Left renal cortex interstitium (tissue), 4 donors: ENCODE measurements around the gene POU2F3. TPM values are rescaled to one million over a fixed set of nuclear protein-coding genes. Genes with fewer than 3 reads are reported as not detected.

ENCODE experiments used
- DNase-seq, 4 donors: peaks; one replicate each; pipeline ENCODE4 v3.0.0-alpha.2; 2013; ENCODE audit warnings: low read depth in 4 of 4, low spot score in 2 of 4, missing footprints in 1 of 4
- polyA plus RNA-seq, 4 donors: library from polyadenylated mRNA; unstranded; fragments of 120-200 nt; gene quantifications; one replicate each; pipeline ENCODE4 v1.2.1, GENCODE V29; 2013; ENCODE audit not compliant: insufficient read length in 4 of 4

POU2F3 gene
- polyA plus RNA-seq, 4 donors: 0.41 to 1.6 (median 0.69) TPM

DNA sequence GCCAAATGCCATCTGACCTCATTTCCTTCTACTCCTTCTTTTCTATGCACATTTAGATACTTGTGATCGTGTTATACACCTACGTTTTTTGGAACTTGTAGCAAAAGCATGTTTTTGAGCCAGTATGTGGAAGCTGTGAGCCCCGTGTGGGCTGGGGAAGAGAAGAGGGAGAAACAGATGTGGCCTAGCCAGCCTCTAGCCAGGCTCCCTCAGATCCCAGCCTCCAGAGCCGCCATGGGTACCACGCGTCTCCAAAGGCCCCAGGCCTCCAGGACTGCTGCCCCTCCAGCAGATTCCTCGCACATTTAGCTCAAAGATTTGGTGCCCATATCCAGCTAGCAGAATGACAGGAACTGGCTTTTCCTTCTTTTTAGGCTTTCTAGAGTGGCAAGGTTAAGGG, 68.1 kb downstream of the POU2F3 start:
- DNase-seq: no peak

DNA sequence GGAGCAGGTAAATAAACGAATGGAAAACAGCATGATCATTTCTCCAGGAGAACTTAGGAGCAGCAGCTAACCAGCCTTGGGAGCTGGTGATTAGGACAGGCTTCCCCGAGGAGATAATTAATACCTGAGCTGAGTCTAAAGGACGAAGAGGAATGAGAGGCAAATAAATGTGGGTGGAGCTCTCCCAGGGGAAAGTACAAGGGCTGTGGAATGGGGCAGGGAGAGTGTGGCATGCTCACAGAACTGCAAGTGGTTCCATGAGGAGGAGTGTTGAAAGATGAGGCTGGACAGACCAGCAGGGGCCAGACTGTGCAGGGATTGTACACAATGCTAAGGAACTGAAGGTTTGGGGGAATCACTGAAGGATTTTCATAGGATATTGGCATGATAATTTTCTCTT, 70.9 kb downstream of the POU2F3 start:
- no peak for DNase-seq

DNA sequence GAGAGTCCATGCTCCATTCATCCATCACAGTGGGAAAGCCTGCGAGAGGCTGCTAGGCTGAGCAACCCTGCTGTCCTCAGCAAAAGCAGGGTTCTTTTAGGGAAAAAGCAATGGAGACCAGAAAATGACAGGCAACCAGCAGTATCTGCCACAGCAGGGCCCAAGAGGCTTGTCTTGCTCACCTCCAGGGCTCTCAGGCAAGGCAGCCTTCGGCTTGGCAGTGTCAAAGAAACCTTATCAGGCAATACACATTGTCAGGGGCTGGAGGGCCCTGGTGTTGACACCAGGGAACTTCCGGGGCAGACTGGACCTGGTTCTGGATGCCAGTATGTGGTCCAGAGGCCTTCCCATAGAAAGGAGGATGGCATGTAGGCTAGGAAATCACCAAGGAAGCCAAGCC, 74.9 kb downstream of the POU2F3 start:
- no peak for DNase-seq

DNA sequence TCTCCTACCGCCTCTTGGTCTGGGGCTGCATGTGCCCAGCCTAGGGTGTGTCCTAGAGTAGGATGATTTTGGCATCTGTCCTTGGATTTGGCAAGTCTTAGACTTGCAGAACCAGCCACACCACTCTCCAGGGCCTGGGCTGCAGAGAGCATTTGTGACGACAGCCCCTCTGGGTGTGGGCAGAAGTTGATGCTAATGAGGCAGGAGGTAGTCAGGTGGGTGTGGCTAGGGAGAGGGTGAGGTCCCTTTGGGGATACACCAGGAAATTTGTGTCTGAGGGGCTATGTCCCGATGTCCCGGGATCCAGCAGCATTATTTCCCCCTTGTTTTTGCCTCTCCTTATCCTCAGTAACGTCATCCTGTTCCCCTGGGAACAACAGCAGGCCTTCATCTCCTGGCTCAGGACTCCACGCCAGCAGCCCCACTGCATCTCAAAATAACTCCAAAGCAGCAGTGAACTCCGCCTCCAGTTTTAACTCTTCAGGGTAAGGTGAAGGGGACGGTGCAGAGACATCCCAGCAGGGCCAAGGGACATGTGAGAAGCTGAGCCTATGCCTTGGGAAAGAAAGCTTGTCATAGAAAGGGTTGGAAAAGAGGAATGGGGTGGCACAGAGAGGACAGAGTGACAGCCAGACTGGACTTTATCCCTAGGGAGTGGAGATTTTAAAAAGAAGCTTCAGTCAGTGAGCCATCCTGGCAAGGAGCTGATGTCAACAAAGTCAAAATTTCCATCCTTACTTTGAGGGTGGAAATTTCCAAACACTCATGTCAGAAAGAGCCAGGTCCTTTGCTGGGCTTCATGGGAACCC, 77.1 kb downstream of the POU2F3 start:
- DNase-seq: peak in 2 of 4 donors; percentile 38 to 49

DNA sequence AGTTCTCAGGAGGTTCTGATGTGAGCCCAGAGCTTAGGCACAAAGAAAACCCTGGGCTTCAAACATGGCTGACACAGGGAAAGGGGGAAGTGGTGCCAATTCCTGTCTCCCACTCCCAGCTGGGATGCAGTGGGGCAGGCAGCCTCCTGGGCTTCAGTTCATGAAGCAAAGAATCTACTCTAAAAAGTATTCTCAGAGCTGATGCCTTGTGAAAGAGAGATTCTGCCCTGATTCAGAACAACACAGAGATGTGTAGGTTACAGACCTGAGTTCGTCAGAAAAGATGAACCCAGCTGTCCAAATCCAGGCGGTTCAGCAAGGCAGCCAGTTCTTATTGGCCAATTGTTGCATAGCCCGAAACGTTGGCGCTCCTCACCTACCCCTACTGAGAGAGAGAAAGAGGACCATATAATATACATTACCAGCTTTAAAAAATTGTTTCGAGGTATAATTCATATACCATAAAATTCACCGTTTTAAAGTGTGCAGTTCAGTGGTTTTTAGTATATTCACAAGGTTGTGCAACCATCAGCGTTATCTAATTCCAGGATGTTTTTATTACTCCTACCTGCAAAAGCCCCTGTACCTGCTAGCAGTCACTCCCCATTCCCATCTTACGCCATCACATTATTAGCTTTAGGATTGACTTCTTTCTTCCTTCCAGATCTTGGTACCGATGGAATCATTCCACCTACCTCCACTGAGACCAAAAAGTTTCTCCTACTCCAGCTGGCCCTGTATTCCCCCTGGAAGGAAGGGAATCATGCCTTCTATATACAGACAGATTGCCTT, 77.9 kb downstream of the POU2F3 start:
- no peak for DNase-seq

DNA sequence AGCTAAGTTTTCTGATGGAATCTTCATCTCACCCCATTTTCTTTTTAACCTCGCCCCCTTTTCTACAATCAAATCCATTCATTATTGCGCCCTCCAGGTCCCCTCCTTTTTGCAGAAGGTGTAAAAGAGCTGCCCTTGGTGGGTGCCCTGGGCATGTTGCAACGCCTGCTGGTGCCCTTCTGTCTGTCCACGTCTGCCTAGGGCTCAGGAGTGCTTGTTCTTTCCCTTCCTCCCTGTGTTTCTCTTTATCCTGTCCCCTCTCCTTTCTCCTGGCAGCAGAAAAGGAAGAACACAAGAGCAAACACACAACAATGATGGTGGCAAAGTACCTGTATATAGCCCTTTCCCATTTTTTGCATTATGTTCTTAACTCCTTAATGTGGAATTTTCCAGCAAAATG, 79.0 kb downstream of the POU2F3 start:
- no peak for DNase-seq

DNA sequence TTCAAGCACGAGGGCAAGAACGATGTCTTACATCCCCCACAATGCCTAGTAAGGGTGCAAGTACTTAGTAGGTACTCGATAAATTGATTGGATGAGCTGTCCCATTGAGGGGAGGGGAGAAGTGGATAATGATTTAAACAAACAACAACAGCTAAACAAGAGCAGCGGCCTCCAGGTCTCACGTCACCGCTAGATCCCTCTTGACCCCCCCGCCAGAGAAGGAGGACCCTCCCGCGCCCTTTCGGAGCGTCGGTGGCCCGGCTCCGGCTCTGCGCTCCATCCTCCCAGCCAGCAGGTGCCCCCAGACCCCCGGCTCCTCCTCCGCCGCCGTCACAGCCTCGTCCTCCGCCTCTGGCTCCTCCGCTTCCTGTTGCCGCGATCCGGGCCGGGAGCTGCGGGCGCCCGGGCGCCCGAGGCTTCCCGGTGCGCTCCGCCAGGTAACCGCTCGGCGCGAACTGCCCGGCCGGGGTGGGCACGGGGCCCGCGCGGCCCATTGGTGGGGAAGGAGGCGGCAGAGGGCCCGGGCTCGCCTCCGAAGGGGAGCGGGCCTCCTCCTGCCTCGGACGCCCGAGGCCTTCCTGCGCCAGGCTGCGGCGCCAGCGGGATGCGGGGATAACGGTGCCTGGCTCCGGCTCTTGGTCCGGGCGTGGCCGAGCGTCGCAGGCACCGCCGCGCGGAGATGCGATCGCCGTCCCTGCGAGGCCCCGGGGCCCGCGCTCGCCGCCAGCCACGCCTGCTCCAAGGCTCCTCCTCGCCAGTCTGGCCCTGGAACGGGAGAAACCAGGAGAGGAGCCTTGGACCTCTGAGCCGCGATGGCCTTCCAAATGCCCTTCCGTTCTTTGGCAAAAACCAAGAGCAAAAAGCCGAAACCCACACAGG, 85.2 kb downstream of the POU2F3 start, which contains the start of gene TLCD5:
TLCD5 (plus strand) TSS at position 368 of the 879 bp plus-strand sequence. CDS start 2,143 bp downstream, outside the sequence.
- DNase-seq: peak in 2 of 4 donors; percentile 50 to 55

DNA sequence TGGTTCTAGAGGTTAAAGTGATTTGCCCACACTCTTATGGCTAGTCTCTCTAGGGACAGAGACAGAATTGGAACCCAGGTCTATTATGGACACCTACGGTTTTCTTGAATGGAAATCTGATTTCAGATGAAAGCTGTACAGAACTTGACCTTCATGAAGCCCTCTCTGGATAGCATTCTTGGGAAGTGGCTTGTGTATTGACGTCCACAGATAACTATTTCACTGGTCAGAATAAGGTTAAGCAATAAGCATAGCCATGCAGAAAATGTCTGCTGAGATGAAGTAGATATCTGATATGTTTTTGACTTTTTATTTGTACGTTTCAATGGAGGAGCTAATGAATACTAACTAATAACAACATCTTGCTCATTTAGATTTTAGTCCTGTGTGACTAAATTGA, 86.3 kb downstream of the POU2F3 start:
- DNase-seq: no peak

DNA sequence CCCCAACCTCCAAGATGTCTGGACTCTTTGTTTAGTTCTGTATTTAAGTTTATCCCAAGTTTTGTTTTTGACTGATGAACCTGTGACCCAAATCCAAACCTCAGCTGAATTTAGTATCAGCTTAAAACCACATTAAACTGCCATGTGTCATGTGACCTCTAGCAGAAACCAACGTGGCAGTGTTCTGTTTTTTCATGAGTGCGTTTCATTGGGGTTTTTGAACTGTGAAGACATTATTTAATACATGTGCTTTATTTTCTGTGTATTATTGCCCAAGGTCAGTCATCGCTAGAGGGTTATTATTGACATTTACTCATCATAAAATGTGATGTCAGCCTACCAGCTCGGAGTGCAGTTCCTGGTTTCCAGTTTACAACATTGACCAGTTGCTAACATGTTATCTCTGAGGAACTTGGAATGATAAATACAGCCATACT, 86.9 kb downstream of the POU2F3 start:
- DNase-seq: no peak

DNA sequence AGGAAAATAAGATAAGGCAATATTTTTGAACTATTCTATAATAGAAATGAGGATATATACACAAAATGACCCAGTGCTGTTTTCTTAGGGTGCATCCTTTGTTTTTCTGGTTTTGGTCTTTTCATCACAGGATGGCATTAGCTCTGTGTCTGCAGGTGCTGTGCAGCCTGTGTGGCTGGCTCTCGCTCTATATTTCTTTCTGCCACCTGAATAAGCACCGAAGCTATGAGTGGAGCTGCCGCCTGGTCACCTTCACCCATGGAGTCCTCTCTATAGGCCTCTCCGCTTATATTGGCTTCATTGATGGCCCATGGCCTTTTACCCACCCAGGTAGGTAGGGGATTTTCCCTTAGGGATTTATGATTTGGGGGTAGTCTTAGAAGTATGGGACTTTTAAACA, 87.4 kb downstream of the POU2F3 start:
- DNase-seq: no peak

DNA sequence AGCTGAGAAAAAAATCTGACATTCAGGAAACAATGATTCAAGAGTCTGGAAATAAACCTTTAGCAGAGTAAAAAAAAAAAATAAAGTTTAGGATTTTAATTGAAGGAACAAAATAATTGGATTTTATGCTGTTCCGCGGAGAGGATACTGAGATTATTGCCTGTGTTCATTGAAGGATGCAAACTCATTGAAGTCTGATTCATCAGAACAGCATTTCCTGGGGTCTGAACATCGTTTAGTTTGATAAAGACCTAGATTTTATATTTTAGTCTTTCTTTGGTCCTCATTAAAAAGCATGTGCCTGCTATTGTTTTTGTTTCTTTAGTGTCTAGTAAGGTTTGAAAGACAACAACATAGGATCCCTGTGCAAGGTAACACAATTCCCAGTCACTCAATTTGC, 89.6 kb downstream of the POU2F3 start:
- DNase-seq: no peak

DNA sequence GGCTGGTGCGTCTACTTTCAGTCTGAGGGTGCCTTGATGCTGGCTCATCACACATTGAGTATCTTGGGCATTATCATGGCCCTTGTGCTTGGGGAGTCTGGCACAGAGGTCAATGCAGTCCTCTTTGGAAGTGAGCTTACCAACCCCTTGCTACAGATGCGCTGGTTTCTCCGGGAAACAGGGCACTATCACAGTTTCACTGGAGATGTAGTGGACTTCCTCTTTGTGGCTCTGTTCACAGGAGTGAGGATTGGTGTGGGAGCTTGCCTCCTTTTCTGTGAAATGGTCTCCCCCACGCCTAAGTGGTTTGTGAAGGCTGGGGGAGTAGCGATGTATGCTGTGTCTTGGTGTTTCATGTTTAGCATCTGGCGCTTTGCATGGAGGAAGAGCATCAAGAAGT, 90.1 kb downstream of the POU2F3 start:
- no peak for DNase-seq

DNA sequence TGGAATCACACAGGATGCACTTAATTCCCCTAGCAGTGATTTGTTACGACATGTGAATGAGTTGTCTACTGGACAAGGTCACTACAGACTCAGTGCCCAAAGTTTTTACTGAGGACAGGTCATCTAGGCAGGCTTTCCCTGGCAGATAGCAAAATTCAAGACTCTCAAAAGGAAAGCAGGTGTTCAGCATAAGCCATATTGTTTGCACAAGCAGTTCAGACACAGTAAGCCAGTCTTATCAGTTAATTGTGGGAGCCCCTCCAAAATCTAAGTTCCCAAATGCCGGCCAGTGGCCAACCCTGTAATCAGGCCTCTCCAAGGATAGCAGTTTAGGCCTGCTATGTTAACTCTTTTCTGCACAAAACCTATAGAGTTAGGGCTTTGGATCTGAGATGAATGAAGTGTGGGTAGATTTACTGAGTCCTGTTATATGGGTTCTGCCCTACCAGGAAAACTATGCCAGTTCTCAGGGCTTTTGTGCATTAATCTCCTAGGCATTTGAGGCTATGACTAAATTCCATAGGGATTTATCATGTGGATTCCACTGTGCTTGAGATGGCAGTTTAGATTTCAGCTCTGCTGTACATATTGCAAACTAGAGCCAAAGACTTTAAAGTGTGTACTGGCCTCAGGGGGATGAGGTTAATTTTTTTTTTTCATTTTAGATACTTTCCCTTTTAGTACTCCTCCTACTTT, 91.5 kb downstream of the POU2F3 start:
- no peak for DNase-seq

DNA sequence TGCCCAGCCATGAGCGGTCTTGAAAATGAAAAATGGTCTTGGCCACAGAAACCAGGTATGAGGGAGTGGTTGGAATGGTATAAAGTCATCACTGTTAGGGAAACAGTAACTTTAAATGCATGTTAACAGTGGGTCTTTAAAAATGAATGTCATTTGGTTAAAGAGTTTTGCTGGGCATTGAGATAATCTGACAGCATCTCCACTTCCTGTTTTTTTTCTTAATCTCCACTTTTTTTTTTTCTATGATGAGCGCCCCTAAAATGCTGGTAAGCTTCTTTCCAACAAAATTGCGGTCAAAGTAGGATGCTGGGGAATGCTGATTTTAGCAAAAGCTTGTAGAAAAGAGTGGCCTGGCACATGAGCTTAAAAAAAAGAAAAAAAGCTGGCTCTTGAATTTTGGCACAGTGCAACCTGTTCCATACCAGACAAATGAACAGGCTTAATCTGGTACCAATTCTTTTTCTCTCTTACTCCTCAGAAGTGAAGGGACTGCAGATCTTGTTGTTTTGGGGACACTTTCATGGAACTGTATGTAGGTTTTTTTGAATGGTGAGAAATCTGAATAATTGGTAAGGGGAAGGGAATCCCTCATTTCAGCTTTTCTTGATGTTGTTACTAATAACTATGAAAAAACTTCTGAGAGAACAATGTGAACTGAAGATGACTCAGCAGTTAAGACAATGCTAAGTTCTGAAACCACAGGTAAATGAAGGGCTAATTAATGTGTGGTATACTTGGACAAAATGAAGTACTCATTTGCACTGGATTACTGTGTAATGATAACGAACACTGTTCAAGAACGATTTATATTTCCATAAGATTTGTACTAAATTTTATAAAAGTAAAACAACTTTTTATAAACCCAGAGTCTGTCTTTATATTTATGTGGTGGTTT, 93.1 kb downstream of the POU2F3 start:
- no peak for DNase-seq

DNA sequence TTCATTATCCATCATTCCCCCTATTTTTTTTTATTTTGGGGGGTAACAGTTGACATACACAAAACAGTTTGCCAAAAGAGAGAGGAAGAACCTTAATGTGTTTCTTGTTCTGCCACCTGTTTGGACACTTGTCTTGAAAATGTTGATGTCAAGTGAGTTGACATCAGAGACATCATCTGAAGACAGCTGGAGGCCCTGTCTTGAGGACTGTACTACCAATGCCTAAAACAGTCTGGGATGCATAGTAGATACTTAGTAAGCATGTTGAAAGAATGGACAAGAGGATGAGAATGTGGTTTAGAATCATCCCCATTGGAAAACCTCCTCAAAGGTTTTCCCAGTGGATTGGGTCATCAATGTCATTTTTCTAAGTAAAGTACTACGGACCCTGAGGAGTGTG, 93.9 kb downstream of the POU2F3 start:
- no peak for DNase-seq

DNA sequence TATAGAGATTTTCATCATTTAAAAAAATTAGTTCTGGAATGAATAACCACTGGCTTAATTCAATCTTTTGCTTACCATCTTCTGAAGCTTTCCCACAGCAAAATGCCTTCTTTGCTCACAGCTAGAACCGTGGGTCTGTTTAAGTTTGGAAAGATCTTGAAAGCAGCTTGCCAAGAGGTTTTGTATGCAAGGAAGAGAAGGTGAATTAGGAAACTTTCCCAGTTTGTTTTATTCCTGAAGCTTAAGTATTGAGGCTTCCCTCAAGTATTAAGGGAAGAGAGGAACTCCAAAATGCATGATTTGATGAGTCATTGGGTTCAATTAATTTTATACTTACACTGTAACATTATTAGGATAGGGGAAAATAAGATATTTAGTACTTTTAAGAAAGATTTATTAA, 94.4 kb downstream of the POU2F3 start:
- DNase-seq: no peak

DNA sequence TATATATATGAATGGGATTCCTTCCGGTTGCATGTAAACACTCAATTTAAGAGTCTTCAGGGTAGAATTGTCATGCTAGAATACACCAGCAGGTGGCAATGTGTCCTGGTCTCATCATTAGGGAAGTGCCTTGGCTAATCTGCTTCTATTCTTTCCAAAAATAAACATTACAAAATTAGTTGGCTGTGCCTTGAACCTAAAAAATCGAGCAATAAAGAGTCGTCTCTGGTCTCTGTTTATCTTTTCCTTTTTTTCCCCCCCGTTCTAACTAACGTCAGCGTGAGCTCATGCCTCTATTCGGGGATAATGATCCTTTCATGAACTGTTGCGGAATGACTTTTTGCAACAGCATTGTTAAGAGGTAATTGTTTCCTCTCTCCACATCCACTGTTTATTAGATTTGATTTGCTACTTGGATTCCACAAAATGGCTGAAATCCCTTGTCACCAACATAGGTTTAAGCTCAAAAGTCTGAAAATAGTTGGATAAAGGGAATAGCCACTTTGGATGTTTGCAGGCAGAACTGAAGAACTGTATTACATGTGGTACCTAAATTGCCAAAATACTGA, 95.0 kb downstream of the POU2F3 start:
- peak in 2 of 4 donors; percentile 64 to 70 for DNase-seq

DNA sequence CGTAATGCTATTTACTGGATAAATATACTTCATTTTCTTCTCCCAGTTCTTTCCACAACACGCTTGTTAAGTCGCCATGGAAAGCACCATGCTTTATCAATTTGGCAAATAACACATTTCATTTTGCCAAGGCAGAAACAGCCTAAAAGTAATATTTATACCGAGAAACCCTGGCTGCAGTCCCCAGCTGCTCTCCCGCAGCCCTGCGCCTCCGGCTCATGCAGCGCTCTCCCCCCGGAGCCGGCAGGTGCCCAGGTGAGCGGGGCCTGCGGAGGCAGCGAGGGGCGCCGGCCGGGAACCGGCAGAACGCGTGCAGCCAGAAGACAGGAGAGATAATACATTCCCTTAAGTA, 95.6 kb downstream of the POU2F3 start:
- DNase-seq: no peak
